IPS-15b (cell line): ENCODE measurements around the gene OLFM1.

Experiments used
- H3K27me3 ChIP-seq: one replicate; pipeline ENCODE4 v1.6.1; 2013; ENCODE audit warnings: low read length; ENCODE audit not compliant: control insufficient read depth, insufficient read depth
- H3K36me3 ChIP-seq: one replicate; pipeline ENCODE4 v1.6.1; 2013; ENCODE audit warnings: low read length; ENCODE audit not compliant: control insufficient read depth, insufficient read depth
- H3K4me1 ChIP-seq: one replicate; pipeline ENCODE4 v1.6.1; 2013; ENCODE audit warnings: mild to moderate bottlenecking, low read length; ENCODE audit not compliant: control insufficient read depth, insufficient read depth
- H3K4me3 ChIP-seq: one replicate; pipeline ENCODE4 v1.5.1; 2013; ENCODE audit warnings: low read depth, low read length
- H3K9ac ChIP-seq: one replicate; pipeline ENCODE4 v1.6.1; 2013; ENCODE audit warnings: low read depth, mild to moderate bottlenecking, low read length
- H3K9me3 ChIP-seq: one replicate; pipeline ENCODE4 v1.6.1; 2013; ENCODE audit warnings: mild to moderate bottlenecking, low read length; ENCODE audit not compliant: control insufficient read depth, insufficient read depth

The OLFM1 gene

DNA sequence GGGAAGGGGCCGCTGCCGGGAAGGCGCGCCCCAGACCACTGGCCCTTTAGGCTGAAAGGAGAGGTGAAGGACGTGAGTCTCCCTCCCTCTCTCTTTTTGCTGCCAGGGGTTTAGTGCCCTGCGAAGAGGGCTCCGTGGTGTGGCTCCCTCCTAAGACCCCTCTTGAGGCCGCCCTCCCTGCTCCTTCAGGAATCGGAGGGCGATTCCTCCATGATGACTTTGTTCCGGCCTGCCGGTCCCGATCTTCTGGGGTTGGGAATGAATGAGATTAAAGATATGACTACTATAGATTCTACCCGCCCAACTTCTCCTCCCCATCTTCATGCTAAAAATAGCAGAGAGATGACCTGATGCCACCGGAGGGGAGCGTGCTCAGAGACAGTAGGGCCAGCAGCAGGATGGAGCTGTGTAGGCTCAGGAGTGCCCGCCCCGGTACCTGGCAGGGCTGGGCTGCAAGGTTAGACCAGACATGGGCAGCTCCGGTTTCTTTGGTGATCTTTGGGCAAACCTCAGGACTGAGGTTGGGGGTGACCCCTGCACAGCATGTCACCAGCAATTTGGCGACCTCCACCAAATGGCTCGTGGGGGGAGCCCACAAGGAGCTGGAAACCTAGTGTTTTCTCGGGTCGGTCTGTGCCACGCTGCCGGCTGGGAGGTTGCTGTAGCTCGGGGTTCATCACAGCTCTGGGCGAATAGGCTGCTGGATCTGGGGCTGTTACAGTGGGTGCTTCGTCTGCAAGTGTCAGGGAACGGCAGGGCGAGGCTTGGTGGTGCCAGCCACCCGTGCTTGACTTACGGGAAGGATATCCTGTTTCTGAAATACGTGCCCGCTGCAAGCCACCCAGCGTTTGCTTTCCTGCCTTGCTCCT, 1.7 kb downstream of the OLFM1 start:
- H3K36me3 ChIP-seq = peaks cover 10% of the 10 kb centered on the region
- no peaks in the 10 kb centered on the region for H3K9me3 ChIP-seq
- peak overlapping the region; percentile 49 for H3K4me3 ChIP-seq
- H3K27me3 ChIP-seq = peaks cover 12% of the 10 kb centered on the region
- no peaks in the 10 kb centered on the region for H3K4me1 ChIP-seq
- no peak overlapping the region for H3K9ac ChIP-seq

DNA sequence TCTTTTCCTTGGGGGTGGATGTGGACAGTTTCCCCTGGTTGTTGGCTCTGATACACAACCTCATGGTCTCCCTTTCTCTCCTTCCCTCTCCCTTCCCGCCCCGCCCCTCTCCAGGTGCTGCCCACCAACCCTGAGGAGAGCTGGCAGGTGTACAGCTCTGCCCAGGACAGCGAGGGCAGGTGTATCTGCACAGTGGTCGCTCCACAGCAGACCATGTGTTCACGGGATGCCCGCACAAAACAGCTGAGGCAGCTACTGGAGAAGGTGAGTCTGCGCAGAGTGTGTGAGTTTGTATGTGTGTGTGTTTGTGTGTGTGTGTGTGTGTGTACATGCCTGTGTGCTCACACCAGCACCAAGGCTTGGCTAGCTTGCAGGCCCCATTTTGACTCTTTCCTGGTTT, 2.6 kb downstream of the OLFM1 start:
- Histone ChIP-seq H3K36me3 (peaks cover 10% of the 10 kb centered on the region), H3K9me3 (no peaks in the 10 kb centered on the region), H3K9ac (no peak overlapping the region), H3K4me1 (no peaks in the 10 kb centered on the region), H3K27me3 (peaks cover 12% of the 10 kb centered on the region), H3K4me3 (no peak overlapping the region)

DNA sequence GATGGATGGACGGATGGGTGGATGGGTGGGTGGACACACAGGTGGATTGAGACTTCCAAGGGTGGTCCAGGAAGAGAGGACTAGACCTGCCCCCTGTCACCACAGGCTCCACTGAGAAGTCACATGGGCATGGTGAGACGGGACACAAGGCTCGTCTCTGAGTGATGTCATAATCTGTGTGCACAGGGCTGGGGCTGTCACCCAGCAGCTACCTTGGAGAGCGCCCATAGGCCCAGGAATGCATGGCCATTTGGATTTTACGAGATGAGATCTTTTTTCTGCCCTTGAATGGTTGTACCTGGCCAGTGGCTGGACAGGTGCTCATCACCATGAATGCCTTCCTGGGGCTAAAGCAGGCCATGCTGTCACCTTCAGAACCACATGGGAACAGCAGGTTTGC, 3.1 kb downstream of the OLFM1 start:
- Histone ChIP-seq H3K4me1 (no peaks in the 10 kb centered on the region), H3K9ac (no peak overlapping the region), H3K27me3 (peaks cover 12% of the 10 kb centered on the region), H3K4me3 (no peak overlapping the region), H3K9me3 (no peaks in the 10 kb centered on the region), H3K36me3 (peaks cover 11% of the 10 kb centered on the region)

DNA sequence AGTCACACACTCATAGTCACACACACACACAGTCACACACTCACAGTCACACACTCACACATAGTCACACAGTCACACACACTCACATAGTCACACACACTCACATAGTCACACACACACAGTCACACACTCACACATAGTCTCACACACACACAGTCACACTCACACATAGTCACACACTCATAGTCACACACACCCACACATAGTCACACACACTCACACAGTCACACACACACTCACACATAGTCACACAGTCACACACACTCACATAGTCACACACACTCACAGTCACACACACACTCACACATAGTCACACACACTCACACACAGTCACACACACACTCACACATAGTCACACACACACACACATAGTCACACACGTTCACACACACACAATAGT, 4.1 kb downstream of the OLFM1 start:
- H3K4me1 ChIP-seq = no peaks in the 10 kb centered on the region
- peaks cover 12% of the 10 kb centered on the region for H3K27me3 ChIP-seq
- H3K9ac ChIP-seq = no peak overlapping the region
- H3K36me3 ChIP-seq = peaks cover 14% of the 10 kb centered on the region
- H3K4me3 ChIP-seq = no peak overlapping the region
- no peaks in the 10 kb centered on the region for H3K9me3 ChIP-seq

DNA sequence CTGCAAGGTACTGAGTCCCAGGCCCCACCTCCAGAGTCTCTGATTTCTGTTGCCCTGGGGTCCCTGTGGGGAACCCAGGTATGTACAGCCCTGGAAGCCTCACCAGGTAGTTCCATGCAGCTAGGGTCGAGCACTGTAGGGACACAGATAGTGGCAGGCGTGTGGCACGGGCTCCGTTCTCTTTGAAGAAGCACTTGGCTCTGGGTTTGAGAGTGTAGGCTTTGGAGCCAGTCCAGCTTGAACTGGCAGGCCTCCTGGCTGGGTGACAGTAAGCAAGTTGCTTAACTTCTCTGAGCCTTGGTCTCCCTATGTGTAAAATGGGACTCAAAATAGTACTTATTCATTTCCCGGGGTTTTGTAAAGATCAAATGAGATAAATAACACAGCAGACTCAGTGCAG, 5.6 kb downstream of the OLFM1 start:
- H3K4me3 ChIP-seq = no peak overlapping the region
- H3K36me3 ChIP-seq = peaks cover 16% of the 10 kb centered on the region
- H3K27me3 ChIP-seq = peaks cover 12% of the 10 kb centered on the region
- H3K9me3 ChIP-seq = no peaks in the 10 kb centered on the region
- no peak overlapping the region for H3K9ac ChIP-seq
- no peaks in the 10 kb centered on the region for H3K4me1 ChIP-seq

DNA sequence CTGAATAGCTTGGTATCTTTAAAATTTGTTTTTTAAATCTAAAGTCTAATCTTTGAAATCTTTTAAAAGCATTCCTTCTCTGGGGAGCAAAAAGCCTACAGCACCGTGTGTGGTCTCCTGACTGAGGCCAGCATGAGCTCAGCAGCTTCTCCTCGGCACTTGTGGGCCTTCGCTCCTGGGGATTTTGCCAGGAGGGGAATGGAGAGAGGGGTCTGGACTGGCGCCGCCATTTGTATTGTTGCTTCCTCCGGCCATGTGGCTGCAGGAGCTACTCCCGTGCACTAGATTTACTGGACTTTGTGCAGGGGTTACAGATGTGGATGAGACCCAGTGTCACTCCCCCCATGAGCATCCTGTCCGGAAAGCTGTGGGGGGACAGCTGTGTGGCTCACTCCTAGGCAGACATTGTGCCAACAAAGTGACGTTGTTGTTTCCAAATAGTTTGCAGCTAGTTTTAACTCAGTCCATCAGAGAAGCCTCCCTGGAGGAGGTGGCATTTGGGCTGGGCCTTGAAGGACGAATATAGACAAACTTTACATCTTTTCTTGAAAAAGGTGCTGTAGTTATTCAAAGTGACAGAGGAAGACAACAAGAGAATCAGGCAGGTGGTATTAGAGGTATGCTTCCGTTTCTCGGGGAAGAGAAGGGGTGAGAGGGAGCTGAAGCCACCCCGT, 6.6 kb downstream of the OLFM1 start:
- H3K4me3 ChIP-seq = no peak overlapping the region
- no peaks in the 10 kb centered on the region for H3K9me3 ChIP-seq
- no peak overlapping the region for H3K9ac ChIP-seq
- H3K4me1 ChIP-seq = no peaks in the 10 kb centered on the region
- peaks cover 8% of the 10 kb centered on the region for H3K27me3 ChIP-seq
- peaks cover 16% of the 10 kb centered on the region for H3K36me3 ChIP-seq

DNA sequence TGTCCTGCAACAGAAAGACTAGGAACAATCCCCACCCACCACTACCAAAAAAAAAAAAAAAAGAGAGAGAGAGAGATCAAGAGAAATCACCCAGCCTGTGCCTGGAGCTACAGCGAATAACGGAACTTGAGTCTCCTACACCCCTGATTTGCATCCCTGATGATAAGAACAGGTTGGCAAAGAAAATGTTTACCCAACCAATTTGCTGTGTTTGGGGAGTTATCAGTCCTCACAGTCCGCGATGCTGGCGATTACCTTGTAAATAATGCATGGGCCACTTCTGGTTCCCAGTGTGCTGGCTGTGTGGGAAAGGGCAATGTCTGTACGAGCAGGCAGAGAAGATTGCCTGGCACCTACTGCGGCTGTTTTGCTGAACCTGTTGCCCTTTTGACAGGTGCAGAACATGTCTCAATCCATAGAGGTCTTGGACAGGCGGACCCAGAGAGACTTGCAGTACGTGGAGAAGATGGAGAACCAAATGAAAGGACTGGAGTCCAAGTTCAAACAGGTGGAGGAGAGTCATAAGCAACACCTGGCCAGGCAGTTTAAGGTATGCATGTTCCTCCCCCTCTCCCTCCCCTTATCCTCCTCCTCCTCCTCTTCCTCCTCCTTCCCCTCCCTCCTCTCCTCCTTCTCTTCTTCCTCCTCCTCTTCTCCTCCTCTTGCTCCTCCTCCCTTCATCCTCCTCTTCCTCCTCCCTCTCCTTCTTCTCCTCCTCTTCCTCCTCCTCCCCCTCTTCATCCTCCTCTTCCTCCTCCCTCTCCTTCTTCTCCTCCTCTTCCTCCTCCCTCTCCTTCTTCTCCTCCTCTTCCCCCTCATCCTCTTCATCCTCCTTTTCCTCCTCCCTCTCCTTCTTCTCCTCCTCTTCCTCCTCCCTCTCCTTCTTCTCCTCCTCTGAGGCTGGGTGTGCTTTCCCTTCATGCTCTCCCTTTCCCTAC, 8.3 kb downstream of the OLFM1 start:
- Histone ChIP-seq H3K4me1 (no peaks in the 10 kb centered on the region), H3K9me3 (no peaks in the 10 kb centered on the region), H3K9ac (no peak overlapping the region), H3K36me3 (peaks cover 16% of the 10 kb centered on the region), H3K27me3 (no peaks in the 10 kb centered on the region), H3K4me3 (no peak overlapping the region)

DNA sequence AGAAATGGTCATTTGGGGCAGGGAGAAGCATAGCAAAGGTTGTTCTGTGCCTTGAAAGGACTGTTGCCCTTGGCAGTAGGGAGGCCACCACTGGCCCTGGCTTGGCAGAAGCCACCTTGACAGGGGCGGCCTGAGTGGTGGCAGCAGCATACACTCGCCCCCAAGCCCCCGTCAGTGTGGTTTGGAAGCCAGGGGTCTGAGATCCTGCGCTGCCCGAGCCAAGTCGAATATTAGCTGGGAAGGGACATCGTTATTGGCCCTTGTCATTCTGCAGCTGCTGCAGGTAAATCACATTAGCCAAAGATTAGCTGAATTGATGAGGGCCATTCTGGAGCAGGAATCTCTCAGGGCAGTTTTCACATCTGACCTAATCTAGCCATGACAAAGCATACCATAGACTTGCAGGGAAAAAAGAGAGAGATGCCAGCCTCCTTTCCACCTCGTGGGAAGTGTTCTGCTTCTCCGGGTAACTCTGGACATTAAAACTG, 9.0 kb downstream of the OLFM1 start:
- no peaks in the 10 kb centered on the region for H3K27me3 ChIP-seq
- no peaks in the 10 kb centered on the region for H3K4me1 ChIP-seq
- H3K9ac ChIP-seq = no peak overlapping the region
- H3K4me3 ChIP-seq = no peak overlapping the region
- no peaks in the 10 kb centered on the region for H3K9me3 ChIP-seq
- peaks cover 13% of the 10 kb centered on the region for H3K36me3 ChIP-seq

DNA sequence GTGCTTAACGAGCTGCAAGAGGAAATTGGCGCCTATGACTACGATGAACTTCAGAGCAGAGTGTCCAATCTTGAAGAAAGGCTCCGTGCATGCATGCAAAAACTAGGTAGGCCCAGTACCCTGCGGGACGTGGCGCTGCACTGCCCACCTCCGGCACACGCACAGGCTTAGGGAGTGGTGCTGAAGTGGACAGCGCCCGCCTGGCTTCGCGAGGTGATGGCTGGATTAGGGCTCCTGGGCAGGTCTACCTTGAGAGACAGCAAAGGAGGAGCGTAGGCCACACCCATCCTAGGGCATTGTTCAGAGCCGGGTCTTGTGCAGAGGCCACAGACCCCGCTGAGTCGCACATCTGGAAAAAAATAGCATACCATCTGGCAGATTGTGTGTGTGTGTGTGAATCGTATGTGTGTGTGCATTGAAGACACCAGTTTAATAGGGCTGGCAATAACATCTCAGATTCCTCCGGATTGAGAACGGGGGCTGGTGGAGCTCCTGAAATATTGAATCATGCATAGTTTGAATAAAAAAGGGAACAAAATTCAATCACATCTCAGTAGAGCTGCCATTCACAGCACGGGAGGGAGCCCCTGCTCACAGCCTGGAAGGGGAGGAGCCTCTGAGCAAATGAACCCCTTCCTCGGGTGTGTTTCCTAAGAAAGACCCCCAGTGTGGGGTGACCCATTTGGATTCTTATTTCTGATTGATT, 11.1 kb downstream of the OLFM1 start:
- H3K27me3 ChIP-seq = no peaks in the 10 kb centered on the region
- H3K4me1 ChIP-seq = no peaks in the 10 kb centered on the region
- no peak overlapping the region for H3K4me3 ChIP-seq
- H3K9me3 ChIP-seq = no peaks in the 10 kb centered on the region
- H3K9ac ChIP-seq = no peak overlapping the region
- peaks cover 6% of the 10 kb centered on the region for H3K36me3 ChIP-seq

DNA sequence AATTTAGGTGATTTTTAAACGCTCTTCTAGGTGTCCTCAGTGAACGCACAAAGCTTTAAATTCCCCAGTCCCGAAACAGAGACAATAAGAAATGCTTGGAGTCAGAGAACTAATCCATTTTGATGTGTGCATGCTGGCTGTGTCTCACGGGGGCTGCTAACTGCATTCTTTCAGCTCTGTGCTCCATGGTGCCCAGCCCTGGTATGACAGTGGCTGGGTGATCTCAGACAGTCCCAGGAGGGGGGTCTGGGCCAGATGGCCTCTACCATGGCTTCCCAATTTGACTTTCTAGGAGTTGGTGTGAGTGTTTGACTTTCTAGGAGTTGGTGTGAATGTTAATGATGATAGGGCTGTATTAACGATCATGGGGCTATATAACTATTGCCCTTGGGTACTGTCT, 12.1 kb downstream of the OLFM1 start:
- peaks cover 6% of the 10 kb centered on the region for H3K36me3 ChIP-seq
- H3K4me1 ChIP-seq = no peaks in the 10 kb centered on the region
- H3K9me3 ChIP-seq = no peaks in the 10 kb centered on the region
- H3K27me3 ChIP-seq = no peaks in the 10 kb centered on the region
- H3K4me3 ChIP-seq = no peak overlapping the region
- H3K9ac ChIP-seq = no peak overlapping the region

DNA sequence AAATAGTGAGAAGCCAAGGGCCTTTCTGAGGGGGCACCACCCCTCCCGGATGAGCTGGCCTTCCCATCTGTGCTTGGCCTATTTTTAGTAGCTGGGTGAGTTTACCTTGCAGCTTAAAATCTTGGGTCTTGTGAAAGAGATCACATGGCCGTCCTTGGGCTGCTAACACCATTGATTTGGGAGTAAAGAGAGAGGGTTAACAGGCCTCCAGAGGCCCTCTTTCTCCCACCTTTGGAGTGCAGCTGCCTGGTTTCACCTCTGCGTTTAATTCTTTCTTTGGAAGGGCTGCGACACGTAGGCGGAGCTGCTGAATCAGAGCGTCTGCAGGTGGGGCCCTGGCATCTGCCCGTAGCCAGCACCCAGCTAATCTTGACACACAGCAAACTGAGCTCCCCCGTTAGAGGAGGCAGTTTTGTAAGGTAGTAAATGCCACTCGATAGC, 12.8 kb downstream of the OLFM1 start:
- Histone ChIP-seq H3K4me1 (no peaks in the 10 kb centered on the region), H3K36me3 (peaks cover 6% of the 10 kb centered on the region), H3K9me3 (no peaks in the 10 kb centered on the region), H3K4me3 (no peak overlapping the region), H3K9ac (no peak overlapping the region), H3K27me3 (no peaks in the 10 kb centered on the region)
